Measurements from ENCODE around the gene SLC7A11. TPM values are rescaled to one million over a fixed set of nuclear protein-coding genes. Genes with fewer than 3 reads are reported as not detected.

The SLC7A11 gene
- total RNA-seq, 1 donor from 2014 or later = 26.5 TPM

DNA sequence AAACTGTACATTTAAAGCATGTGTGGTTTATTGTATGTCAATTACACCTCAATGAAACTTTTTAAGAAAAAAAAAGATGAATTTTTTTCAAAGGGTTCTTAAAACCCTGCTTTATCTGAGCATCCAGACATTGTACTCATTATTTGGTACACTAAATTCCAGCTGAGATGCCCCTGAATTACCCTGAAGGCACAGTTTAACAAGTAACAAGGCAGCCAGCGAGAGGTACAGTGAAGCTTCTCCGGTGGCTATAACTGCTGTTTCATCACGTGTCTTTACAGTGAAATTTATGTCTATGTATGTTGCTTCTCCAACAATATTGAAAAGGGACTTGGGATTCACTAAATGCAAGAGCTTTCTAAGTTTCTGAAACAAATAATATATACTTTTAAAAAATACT is 15.8 kb downstream of the SLC7A11 start:
- TF ChIP-seq CTCF (IDR thresholded peaks at IDR 0.05) = no peak
- Mint-ChIP-seq H3K4me3 (ENCODE audit: unreplicated experiment) (no peak overlapping the region), H3K4me1 (ENCODE audit: unreplicated experiment) (peaks cover 50% of the 10 kb centered on the region), H3K27ac (ENCODE audit: unreplicated experiment) (peak overlapping the region; percentile 67), H3K9me3 (ENCODE audit: unreplicated experiment) (no peaks in the 10 kb centered on the region), H3K27me3 (ENCODE audit: unreplicated experiment) (no peaks in the 10 kb centered on the region), H3K36me3 (ENCODE audit: unreplicated experiment) (peaks cover 33% of the 10 kb centered on the region)
- no peak for DNase-seq (ENCODE audit: extremely low spot score, unreplicated experiment)

GRCh38 chr4:138225477-138225876 is 16.7 kb downstream of the SLC7A11 start:
- TF ChIP-seq CTCF (IDR thresholded peaks at IDR 0.05) = no peak
- H3K4me1 Mint-ChIP-seq (ENCODE audit: unreplicated experiment) = peaks cover 58% of the 10 kb centered on the region
- no peaks in the 10 kb centered on the region for H3K9me3 Mint-ChIP-seq (ENCODE audit: unreplicated experiment)
- peak overlapping the region; percentile 67 for H3K27ac Mint-ChIP-seq (ENCODE audit: unreplicated experiment)
- no peaks in the 10 kb centered on the region for H3K27me3 Mint-ChIP-seq (ENCODE audit: unreplicated experiment)
- peak overlapping the region; percentile 34 for H3K4me3 Mint-ChIP-seq (ENCODE audit: unreplicated experiment)
- DNase-seq (ENCODE audit: extremely low spot score, unreplicated experiment) = no peak
- H3K36me3 Mint-ChIP-seq (ENCODE audit: unreplicated experiment) = peaks cover 30% of the 10 kb centered on the region

DNA sequence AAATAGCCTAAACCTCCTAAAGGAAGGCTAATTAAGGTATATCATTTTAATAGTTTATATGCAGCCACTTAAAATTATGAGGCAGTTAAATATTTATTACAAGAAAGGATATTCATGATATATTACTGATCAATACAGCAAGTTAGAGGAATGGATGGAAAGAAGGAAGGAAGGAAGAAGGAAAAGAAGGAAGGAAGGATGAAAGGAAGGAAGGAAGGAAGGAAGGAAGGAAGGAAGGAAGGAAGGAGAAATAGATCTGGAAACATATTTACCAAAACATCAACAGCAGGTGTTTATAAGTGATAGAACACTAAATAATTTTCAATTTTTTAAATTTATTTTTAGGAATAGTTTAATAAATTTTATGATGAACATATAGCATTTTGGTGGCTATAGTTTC is 17.5 kb downstream of the SLC7A11 start:
- no peak for DNase-seq (ENCODE audit: extremely low spot score, unreplicated experiment)
- no peak for TF ChIP-seq CTCF (IDR thresholded peaks at IDR 0.05)
- H3K4me3 Mint-ChIP-seq (ENCODE audit: unreplicated experiment) = no peak overlapping the region
- H3K36me3 Mint-ChIP-seq (ENCODE audit: unreplicated experiment) = peaks cover 25% of the 10 kb centered on the region
- H3K27ac Mint-ChIP-seq (ENCODE audit: unreplicated experiment) = no peak overlapping the region
- no peaks in the 10 kb centered on the region for H3K27me3 Mint-ChIP-seq (ENCODE audit: unreplicated experiment)
- peaks cover 58% of the 10 kb centered on the region for H3K4me1 Mint-ChIP-seq (ENCODE audit: unreplicated experiment)
- H3K9me3 Mint-ChIP-seq (ENCODE audit: unreplicated experiment) = no peaks in the 10 kb centered on the region

GRCh38 chr4:138223231-138223910 is 18.8 kb downstream of the SLC7A11 start:
- H3K4me1 Mint-ChIP-seq (ENCODE audit: unreplicated experiment) = peaks cover 59% of the 10 kb centered on the region
- H3K4me3 Mint-ChIP-seq (ENCODE audit: unreplicated experiment) = no peak overlapping the region
- no peak for DNase-seq (ENCODE audit: extremely low spot score, unreplicated experiment)
- peak overlapping the region; percentile 80 for H3K27ac Mint-ChIP-seq (ENCODE audit: unreplicated experiment)
- no peaks in the 10 kb centered on the region for H3K9me3 Mint-ChIP-seq (ENCODE audit: unreplicated experiment)
- H3K36me3 Mint-ChIP-seq (ENCODE audit: unreplicated experiment) = peaks cover 30% of the 10 kb centered on the region
- no peaks in the 10 kb centered on the region for H3K27me3 Mint-ChIP-seq (ENCODE audit: unreplicated experiment)
- TF ChIP-seq CTCF (IDR thresholded peaks at IDR 0.05) = no peak

DNA sequence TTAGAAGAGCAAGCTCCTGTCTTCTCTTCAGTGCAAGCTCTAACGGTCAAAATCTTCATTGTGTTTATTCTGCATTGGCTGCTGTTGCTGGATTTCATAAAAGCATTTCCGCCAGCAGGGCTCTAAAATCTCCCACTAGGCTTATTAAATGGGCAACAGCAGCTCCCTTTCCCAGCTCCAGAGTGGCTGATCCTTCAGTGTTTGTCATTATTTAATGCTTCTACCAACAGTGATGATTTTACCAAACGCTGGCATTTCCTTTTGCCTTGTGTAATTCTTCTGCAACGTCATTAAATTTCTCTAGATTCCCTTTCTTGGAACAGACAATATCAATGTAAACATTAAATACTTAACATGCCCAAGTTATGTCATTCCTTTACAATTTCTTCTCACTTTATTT is 20.1 kb downstream of the SLC7A11 start:
- peaks cover 63% of the 10 kb centered on the region for H3K4me1 Mint-ChIP-seq (ENCODE audit: unreplicated experiment)
- no peak for DNase-seq (ENCODE audit: extremely low spot score, unreplicated experiment)
- peak overlapping the region; percentile 15 for H3K4me3 Mint-ChIP-seq (ENCODE audit: unreplicated experiment)
- peak overlapping the region; percentile 82 for H3K27ac Mint-ChIP-seq (ENCODE audit: unreplicated experiment)
- H3K9me3 Mint-ChIP-seq (ENCODE audit: unreplicated experiment) = no peaks in the 10 kb centered on the region
- H3K27me3 Mint-ChIP-seq (ENCODE audit: unreplicated experiment) = no peaks in the 10 kb centered on the region
- H3K36me3 Mint-ChIP-seq (ENCODE audit: unreplicated experiment) = peaks cover 31% of the 10 kb centered on the region
- TF ChIP-seq CTCF (IDR thresholded peaks at IDR 0.05) = peak; percentile 34

Data from osteocyte (in vitro differentiated cells).